ENCODE measurements around the gene UQCC2. TPM values are rescaled to one million over a fixed set of nuclear protein-coding genes. Genes with fewer than 3 reads are reported as not detected.

UQCC2 gene
- total RNA-seq (2014; rRNA removed; shearing (Covaris generic); ENCODE audit: low replicate concordance): 41.7 and 68.5 TPM in 2 replicates

DNA sequence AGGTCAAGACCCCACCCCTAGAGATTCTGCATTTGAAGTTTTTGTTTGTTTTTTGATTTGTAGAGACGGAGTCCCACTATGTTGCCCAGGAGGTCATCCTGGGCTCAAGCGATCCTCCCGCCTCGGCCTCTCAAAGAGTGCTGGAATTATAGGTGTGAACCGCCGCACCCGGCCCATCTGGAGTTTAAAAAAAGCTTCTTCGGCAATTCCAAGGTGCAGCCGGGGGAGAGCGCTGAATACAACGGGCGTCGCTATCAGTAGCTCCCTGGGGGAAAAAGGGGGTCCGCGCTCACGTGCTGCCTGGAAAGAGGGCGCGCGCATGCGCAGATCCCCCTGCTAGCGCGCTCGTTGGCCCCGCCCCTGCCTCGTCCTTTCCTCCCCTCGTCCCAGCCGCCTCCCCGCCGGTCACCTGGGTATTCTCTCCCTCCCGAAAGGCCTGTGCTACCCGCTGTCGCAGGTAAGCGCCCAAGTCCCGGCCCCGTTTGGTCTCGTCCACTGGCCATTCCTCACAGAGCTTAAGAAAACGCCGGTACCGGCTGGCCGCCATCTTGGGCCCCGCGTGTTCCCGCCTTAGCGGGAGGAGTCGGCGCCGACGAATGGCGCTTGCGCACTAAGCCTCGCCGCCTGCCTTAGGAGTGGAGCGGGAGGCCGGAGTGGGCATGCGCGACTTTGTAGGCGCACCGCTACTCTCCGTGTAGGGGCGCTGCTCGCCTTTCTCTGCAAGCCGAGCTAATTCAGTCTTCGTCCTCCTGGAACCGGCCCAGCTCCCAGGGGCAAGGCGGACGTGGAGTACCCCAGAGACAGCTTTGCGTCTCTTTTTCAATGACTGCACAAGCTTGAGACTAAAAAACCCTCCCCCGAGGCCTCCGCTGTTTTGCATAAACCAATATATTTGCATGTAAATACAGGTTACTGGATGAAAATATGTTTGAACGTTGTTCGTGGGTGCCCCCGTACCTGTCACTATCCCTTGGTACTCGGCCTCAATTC is at the start of gene UQCC2:
Gene UQCC2 (minus strand): TSS at position 561 of the 990 bp plus-strand sequence. CDS start 14 bp downstream, at position 547.
- DNase-seq (ENCODE audit: low read depth): peak; percentile 94
- in situ Hi-C loops (cut with HindIII; ENCODE audit: low pct_unique_long_range_greater_than_20kb, low sequenced_read_pairs): loop anchor here (10.0 kb wide), 1 partner anchor 57 kb away; no protein-coding TSS in a partner anchor

DNA sequence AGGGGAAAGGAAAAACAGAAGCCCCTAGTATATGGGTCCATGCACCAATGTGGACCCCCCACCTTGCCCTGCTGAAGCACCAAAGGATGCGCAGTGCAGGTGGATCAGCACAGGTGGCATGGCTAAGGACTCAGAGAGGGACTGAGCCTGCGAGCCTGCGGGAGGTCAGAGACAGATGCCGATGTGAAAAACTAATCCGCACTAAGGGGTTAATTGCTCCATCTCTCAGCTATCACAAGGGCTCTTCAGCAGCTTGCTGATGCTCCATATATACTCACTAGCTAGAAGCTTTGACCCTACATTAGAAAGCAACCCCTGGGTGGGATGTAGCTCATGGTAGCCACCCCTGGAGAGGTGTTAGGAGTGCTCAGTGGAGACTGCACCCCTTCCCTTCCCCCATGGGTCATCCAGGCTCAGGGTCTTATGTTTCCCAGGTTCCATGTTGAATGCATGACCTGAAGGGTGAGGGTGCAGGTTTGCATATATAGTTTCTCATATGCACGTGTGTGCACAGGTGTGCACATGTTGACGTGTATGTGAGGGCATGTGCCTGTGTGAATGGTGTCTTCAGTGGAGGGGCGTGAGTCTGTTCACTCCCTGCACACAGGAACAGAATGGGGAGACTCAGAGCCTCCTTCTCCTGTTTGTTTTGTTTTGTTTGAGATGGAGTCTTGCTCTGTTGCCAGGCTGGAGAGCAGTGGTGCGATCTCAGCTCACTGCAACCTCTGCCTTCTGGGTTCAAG is 48.6 kb upstream of the UQCC2 start:
- in situ Hi-C loops (cut with HindIII; ENCODE audit: low pct_unique_long_range_greater_than_20kb, low sequenced_read_pairs): no loop called here

DNA sequence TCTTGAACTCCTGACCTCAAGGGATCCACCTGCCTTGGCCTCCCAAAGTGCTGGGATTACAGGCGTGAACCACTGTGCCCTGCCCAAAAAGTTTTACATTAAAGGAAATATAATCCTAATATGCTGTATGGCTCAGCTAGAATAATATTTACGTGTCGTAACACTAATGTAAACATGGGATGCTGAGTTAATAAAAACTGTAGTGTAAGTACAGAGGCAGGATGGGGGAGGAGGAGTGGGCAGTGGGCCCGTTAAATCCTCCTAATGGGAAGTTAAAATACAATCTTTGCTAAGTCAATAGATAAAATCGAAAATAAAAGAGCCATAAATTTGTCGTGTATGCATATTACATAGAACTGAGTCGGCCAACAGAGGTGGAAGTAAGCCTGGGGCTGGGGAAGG is 47.3 kb upstream of the UQCC2 start:
- in situ Hi-C loops (cut with HindIII; ENCODE audit: low pct_unique_long_range_greater_than_20kb, low sequenced_read_pairs): no loop called here
- DNase-seq (ENCODE audit: low read depth): no peak

More for the DNA sequence above, 48.6 kb upstream of the UQCC2 start:
- no peak for DNase-seq (ENCODE audit: low read depth)

DNA sequence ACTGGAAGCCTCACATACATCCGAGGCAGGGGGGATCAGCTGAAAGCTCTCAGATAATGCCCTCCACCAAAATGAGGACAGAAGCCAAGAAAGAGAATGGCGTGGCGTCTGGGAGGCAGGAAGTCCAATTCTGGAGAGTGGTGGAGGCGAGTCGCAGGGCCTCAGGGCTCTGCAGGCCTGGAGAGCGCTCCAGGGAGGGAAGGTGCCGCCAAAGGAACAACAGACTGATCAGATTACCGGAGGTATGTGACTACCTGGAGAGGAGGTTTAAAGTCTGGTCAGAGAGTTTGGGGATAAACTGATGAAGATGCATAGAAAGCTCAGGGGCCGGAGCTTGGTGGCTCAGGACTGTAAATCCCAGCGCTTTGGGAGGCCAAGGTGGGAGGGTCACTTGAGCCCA is 46.4 kb upstream of the UQCC2 start:
- no peak for DNase-seq (ENCODE audit: low read depth)
- in situ Hi-C loops (cut with HindIII; ENCODE audit: low pct_unique_long_range_greater_than_20kb, low sequenced_read_pairs): no loop called here

DNA sequence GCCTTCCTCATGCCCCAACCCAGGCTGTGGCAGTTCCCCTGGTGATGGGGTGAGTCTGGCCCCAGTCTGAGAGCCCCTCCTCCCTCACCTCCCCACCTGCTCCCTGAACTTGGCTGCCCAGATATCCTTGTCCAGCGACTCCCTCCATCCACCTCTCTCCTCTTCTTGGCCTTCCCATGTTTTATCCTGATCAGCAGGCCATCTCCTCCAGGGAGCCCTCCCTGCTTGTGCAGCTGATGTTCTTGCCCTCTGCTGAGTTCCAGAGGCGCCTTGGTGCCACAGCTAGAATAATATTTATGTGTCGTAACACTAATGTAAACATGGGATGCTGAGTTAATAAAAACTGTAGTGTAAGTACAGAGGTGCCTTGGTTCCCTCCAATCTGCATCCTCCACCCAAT is 45.6 kb upstream of the UQCC2 start:
- in situ Hi-C loops (cut with HindIII; ENCODE audit: low pct_unique_long_range_greater_than_20kb, low sequenced_read_pairs): no loop called here
- DNase-seq (ENCODE audit: low read depth): no peak

DNA sequence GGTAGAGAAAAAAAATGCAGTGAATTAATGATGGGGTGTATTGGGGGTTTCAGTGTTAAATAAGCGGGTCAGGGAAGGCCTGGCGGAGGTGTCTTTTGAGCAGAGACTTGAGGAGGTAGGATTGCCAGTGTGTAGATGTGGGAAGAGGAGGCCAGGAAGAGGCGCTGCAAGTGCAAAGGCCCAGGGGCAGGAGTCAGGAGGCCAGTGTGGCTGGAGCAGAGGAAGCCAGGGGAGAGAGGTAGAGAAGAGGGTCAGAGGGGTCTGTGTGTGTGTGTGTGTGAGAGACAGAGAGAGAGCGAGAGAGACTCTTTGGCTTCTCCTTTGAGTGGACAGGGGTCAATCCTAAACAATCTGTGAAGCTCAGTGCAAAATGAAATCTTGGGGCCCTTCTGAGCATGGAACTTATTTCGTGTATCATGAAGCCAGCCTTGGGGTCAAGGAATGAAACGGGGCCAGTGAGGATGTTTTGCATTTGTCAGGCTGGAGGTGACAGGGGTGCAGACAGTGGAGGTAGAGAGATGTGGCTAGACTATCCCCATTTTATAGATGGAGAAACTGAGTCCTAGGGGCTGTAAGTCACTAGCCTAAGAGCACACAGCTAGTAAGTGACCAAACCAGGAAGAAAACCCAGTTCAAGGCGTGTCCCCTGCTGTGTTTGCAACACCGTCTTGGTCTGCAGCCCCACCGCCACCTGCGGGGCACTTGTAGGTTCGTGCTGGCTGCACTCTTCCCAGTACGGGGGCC is 44.9 kb upstream of the UQCC2 start:
- in situ Hi-C loops (cut with HindIII; ENCODE audit: low pct_unique_long_range_greater_than_20kb, low sequenced_read_pairs): no loop called here
- no peak for DNase-seq (ENCODE audit: low read depth)

DNA sequence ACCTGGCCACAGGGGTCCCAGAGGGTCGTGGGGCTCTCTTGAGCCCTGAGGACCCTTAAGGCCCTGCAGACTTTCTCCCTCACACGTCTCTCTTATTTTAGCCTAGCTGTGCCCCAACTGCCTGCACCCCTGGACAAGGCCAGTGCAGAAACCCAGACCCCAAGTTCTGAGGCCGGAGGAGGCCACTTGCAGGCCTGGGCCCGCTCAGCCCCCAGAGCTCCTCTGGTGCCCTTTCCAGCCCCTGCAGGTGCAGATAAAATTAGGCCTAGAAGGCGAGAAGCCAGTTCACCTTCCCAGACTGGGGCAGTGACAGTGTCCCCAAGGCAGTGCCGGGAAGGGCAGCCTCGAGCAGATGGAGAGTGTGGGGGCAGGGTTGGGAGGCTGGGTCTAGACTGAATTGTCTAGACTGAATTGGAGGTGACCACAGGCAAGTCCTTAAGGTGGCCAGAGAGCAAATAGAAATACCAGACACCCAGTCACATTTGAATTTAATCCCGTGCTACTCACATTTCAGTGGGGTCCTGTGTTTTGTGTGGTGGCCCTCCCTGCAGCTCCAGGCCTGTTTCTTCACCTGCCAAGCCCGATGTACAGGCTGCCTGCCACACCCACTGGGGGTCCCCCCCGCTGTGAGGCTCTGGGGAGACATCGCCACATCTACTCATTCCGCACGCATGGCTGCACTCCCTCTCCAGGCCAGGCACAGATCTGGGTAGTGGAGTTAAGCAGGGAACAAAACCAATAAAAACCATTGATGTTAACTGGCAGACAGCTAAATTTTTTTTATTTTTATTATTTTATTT is 43.8 kb upstream of the UQCC2 start:
- peak; percentile 73 for DNase-seq (ENCODE audit: low read depth)
- in situ Hi-C loops (cut with HindIII; ENCODE audit: low pct_unique_long_range_greater_than_20kb, low sequenced_read_pairs): no loop called here

DNA sequence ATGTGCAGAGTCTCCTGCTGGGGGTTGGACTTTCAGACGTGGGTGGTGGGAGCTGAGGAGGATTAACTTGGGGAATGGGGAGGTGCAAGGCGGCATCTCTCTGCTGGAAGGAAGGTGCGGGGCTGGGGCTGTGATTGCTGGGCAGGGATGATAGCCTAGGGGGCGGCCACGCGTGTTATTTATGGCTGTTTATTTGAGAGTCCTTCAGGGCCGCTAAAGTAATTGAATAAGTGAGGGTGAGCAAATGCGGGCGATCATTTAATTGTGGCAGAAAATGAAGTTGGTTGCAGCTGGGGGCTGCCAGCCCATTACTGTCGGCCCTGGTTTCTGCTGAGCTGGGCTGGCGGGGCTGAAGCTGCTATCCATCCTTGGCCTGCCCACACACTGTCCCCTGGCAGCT is 42.7 kb upstream of the UQCC2 start:
- DNase-seq (ENCODE audit: low read depth): no peak
- in situ Hi-C loops (cut with HindIII; ENCODE audit: low pct_unique_long_range_greater_than_20kb, low sequenced_read_pairs): no loop called here

DNA sequence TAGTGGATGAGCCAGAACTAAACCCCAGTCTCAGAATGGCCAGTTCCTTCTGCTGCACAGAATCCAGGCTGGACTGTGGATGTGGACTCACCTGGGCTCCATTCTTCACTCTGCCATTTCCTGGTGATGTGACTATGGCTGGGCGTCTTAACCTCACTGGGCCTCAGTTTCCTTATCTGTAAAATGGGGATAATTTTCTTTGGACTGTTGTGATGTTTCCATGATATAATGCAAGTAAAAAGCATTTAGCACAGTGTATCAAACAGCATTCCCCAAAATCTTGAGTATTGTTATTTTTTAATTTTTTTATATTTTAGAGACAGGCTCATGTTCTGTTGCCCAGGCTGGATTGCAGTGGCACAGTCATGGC is 41.1 kb upstream of the UQCC2 start:
- in situ Hi-C loops (cut with HindIII; ENCODE audit: low pct_unique_long_range_greater_than_20kb, low sequenced_read_pairs): no loop called here
- no peak for DNase-seq (ENCODE audit: low read depth)

DNA sequence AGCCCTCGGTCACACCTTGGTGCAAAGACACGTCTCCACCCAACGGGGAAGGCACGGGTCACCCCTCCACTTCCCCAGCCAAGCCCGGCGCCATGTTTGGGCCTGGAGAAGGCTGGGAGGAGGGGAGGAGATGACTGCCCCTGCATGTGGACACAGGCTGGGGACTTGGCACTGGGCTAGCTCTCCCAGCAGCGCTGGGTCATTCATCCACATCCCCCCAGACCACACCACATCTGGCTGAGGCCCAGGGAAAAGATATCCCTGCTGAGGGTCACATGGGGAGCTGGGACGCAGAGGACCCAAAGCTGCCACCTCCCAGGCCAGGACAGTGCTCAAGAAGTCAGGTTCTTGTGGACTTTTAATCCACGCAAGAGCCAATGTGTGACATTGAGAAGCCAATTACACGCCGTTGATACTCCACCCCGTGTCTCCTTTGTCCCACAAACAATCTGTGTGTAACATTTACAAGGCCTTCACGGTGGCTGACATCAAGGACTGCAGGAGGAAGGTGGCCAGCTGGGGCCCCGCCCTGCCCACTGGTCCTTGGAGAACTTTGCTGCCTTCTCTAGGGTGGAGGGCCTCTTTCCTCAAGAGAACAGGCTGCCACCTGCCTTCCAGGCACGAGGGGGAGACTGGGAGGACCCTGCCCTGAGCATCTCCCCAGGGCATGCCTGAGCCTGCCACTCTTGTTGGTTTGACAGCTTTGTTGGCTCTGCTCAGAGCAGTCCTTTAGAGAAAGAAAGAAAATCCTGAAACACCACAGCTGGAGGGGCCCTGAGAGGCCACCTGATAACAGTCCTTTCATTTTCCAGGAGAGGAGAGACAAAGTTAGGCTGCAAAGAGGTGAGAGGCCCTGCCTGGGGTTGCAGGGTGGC is 40.5 kb upstream of the UQCC2 start:
- in situ Hi-C loops (cut with HindIII; ENCODE audit: low pct_unique_long_range_greater_than_20kb, low sequenced_read_pairs): no loop called here
- peak; percentile 51 for DNase-seq (ENCODE audit: low read depth)

DNA sequence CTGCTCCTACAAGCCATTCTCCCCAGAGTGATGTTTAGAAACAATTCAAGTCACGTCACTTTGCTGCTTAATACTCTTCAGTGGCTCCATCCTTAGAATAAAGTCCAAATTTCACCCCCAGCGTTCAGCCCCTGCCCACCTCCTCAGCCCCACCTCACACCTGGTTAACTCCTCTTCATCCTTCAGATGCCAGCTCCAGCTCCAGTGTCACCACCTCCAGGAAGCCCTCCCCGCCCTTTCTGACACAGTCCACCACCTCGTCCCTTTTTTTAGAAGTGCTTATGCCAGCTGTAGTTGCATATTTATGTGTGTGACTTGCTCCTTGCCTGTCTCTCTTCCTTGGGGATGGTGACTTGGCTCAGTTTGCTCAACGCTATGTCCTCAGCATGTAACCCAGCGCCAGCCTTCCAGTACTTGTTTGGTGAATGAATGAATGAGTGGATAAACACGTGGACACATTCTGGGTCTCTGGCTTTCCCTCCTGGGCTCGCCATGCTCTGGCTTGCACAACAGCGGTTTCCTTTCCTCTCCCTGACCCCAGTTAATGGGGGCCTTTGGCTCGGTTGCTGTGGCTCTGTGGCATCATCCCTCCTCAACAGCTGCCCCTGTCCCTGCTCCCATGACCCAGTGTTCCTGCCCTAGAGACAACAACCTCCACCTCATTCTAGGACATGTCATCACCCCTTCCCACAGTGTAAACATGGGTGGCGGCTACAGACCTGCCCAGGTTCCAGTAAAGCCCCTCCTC is 38.9 kb upstream of the UQCC2 start:
- in situ Hi-C loops (cut with HindIII; ENCODE audit: low pct_unique_long_range_greater_than_20kb, low sequenced_read_pairs): no loop called here
- DNase-seq (ENCODE audit: low read depth): no peak

DNA sequence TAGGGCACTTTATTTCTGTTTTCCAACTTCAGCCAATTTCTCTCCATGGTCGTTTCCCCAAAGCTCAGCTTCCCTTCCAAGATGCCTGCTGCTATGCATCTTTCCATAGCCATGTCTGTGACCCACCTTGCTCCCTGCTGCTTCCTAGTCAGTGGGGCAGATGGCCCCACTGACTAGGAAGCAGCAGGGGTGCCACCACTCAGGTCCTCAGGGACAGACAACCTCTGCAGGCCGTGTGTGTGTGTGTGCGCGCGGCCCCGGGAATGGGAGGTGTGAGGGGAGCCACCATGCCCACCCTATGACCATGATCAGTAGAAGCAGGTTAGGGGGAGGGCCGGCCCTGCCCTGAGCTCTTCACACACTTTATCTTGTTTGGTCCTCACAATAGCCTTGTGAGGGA is 37.9 kb upstream of the UQCC2 start:
- no peak for DNase-seq (ENCODE audit: low read depth)
- in situ Hi-C loops (cut with HindIII; ENCODE audit: low pct_unique_long_range_greater_than_20kb, low sequenced_read_pairs): no loop called here

DNA sequence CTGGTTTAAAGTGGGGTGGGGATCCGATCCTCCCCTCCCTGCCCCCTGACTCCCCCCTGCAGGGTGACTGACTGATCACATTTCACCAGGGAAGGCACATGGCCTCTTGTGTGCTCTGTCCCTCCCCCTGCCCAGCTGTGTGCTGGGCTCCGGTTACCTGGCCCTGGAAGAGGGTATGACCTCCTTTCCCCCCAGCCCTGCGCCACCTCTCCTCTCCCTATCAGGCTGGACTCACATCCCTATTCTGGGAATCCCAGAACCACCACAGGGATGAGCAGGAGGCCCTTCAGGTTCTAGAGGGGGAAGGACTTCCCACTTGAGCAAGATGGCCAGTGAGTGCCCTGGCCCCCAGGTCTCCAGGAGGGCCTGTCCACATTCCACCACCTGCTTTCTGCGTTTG is 37.3 kb upstream of the UQCC2 start:
- in situ Hi-C loops (cut with HindIII; ENCODE audit: low pct_unique_long_range_greater_than_20kb, low sequenced_read_pairs): no loop called here
- DNase-seq (ENCODE audit: low read depth): no peak

DNA sequence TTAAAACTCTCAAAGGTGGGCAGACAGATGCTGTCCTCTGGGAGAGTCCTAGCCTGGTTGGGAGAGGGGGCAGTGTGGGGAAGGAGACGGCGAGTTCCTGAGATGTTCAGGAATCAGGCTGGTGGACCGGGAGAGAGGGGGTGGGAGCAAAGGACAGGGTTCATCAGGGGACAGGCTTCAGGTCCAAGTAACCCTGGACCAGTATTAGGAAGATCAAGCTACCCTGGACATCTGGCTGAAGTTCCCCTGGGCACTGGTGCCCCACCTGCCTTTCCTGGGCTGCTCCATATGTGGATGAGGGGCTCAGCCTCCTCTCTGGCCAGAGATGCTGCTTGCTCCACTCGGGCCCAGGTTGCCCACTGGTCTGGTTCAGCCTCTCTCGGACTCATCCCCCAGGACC is 36.3 kb upstream of the UQCC2 start:
- in situ Hi-C loops (cut with HindIII; ENCODE audit: low pct_unique_long_range_greater_than_20kb, low sequenced_read_pairs): no loop called here
- DNase-seq (ENCODE audit: low read depth): no peak

DNA sequence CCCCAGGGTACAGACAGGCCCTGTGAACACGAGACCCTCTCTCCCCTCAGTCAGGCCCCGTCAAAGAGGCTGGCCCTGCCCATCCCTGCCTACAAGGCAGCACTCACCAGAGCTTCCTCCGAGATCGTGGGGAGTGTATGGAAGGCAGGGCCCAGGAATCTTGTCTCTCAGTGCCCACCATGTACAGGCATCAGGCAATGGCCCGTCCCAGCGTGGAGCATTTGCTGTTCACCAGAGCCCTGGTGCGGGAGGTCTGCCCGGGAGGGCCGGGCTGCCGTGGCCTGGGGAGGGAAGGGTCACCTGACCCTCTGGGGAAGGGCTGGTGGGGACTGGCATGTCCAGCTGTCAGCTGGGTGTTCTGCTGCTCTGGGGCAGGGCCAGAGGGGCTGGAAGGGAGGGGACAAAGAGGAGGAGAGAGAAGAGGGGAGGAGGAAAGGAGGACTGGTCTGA is 35.2 kb upstream of the UQCC2 start, which contains the start of gene IP6K3:
Gene IP6K3 (minus strand): TSS at position 255 of the 450 bp plus-strand sequence. CDS start 11,429 bp downstream, outside the sequence.
- in situ Hi-C loops (cut with HindIII; ENCODE audit: low pct_unique_long_range_greater_than_20kb, low sequenced_read_pairs): no loop called here
- no peak for DNase-seq (ENCODE audit: low read depth)

DNA sequence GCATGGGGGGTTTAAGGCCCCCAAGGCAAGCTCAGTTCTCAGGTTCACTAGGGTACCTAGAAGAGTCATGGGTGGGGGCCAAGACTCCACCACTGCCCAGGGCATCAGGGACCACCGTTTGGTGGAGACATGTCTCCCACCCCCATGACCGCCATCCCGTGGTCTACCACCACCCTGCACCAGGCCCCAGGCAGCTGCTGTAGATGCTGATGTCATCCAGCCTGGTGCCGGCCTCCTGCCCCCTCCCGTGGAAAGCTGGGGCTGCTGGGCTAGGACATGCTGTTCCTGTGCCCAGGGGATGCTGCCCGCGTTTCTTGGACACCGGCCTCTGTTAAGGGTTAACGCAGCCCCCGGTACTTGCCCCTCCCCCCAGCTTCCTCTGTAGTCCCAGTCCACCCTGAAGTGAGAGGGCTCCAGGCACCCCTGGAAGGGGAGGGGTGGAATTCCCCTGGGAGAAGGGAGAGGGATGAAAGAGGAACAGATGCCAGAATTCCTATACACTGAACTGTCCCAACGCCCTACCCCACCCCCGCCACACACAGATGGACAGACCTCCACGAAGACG is 34.6 kb upstream of the UQCC2 start:
- DNase-seq (ENCODE audit: low read depth): no peak

More for the DNA sequence above, 34.6 kb upstream of the UQCC2 start:
- in situ Hi-C loops (cut with HindIII; ENCODE audit: low pct_unique_long_range_greater_than_20kb, low sequenced_read_pairs): no loop called here
